Common myeloid progenitor, CD34-positive (primary cell): ENCODE data around the gene UPF2.

Source experiments
- CTCF ChIA-PET: fragments of 350-600 bp; sonication (Branson Sonifier 250); formaldehyde crosslinking; loops from one replicate; lab custom pipeline; 2021; ENCODE audit warnings: antibody characterized with exemption; lab: Charles Lee
- POLR2A ChIA-PET: fragments of 350-600 bp; sonication (Branson Sonifier 250); formaldehyde crosslinking; loops from one replicate; lab custom pipeline; 2021; ENCODE audit warnings: antibody characterized with exemption; lab: Charles Lee
- DNase-seq, 3 donors: peaks; one replicate each; pipeline versions ENCODE4 v3.0.0 to v3.0.0-alpha.2; 2013
- H3K27ac ChIP-seq, 2 experiments: 1 replicate in 1 of 2; 2 replicates in 1 of 2; pipeline ENCODE4 v1.7.0; 2013; ENCODE audit warnings: inconsistent platforms in 2 of 2, low read length in 2 of 2, mild to moderate bottlenecking in 2 of 2, low read depth in 1 of 2, moderate library complexity in 1 of 2; ENCODE audit not compliant: severe bottlenecking in 2 of 2, insufficient read depth in 1 of 2, poor library complexity in 1 of 2
- H3K27me3 ChIP-seq, 5 experiments: replicated peaks in 2 of 5; 1 replicate in 3 of 5; 2 replicates in 2 of 5; pipeline versions ENCODE4 v1.6.1 to v1.7.0; 2013; ENCODE audit warnings: low read length in 4 of 5, mild to moderate bottlenecking in 2 of 5, moderate library complexity in 2 of 5, inconsistent platforms in 1 of 5; ENCODE audit not compliant: insufficient read depth in 5 of 5, control insufficient read depth in 4 of 5
- H3K36me3 ChIP-seq, 4 experiments: 1 replicate in 2 of 4; 2 replicates in 2 of 4; pipeline versions ENCODE4 v1.6.1 to v1.7.0; 2013; ENCODE audit warnings: low read length in 3 of 4, control low read depth in 1 of 4, mild to moderate bottlenecking in 1 of 4; ENCODE audit not compliant: control insufficient read depth in 4 of 4, insufficient read depth in 4 of 4
- H3K4me1 ChIP-seq, 4 experiments: 1 replicate in 3 of 4; 2 replicates in 1 of 4; pipeline versions ENCODE4 v1.6.1 to v1.7.1; 2013; ENCODE audit warnings: low read length in 3 of 4, mild to moderate bottlenecking in 3 of 4, control low read depth in 1 of 4, inconsistent platforms in 1 of 4, moderate library complexity in 1 of 4; ENCODE audit not compliant: control insufficient read depth in 4 of 4, insufficient read depth in 4 of 4; ENCODE audit errors: control extremely low read depth in 1 of 4
- H3K4me3 ChIP-seq, 7 experiments: 1 replicate in 4 of 7; 2 replicates in 3 of 7; pipeline versions ENCODE4 v1.5.1 to v1.7.0; 2013; ENCODE audit warnings: mild to moderate bottlenecking in 7 of 7, low read length in 6 of 7, moderate library complexity in 6 of 7, inconsistent platforms in 2 of 7, low read depth in 2 of 7, control low read depth in 1 of 7; ENCODE audit not compliant: insufficient read depth in 4 of 7, control insufficient read depth in 1 of 7; ENCODE audit errors: extremely low read depth in 1 of 7
- H3K9me3 ChIP-seq, 5 experiments: 1 replicate in 4 of 5; 2 replicates in 1 of 5; pipeline versions ENCODE4 v1.6.1 to v1.7.1; 2013; ENCODE audit warnings: low read length in 4 of 5, mild to moderate bottlenecking in 2 of 5, inconsistent platforms in 1 of 5, low read depth in 1 of 5, moderate library complexity in 1 of 5; ENCODE audit not compliant: control insufficient read depth in 4 of 5, insufficient read depth in 2 of 5; ENCODE audit errors: control extremely low read depth in 1 of 5
- WGBS: methylation state at CpG from one replicate; pipeline ENCODE4 v1.1.5; 2013; ENCODE audit not compliant: insufficient coverage; 5-methylcytosine and 5-hydroxymethylcytosine counted together

UPF2 gene

GRCh38 chr10:11884706-11885423, 157.7 kb downstream of the UPF2 start:
- POLR2A ChIA-PET = no interaction called here
- no peaks in the 10 kb centered on the region for H3K27me3 ChIP-seq
- no peak overlapping the region for H3K4me3 ChIP-seq
- no peak for DNase-seq
- peaks cover 0 to 16% (median 8%) of the 10 kb centered on the region in 4 experiments for H3K4me1 ChIP-seq
- CTCF ChIA-PET = interaction anchor here (0.7 to 1.7 kb wide), 4 partner anchors 9 to 44 kb away, joined by 3 to 5 read pairs (median 4); no protein-coding TSS in a partner anchor
- 97% methylated on average over 4 of the region's 7 CpGs for WGBS
- no peaks in the 10 kb centered on the region for H3K36me3 ChIP-seq
- no peaks in the 10 kb centered on the region for H3K9me3 ChIP-seq
- no peak overlapping the region for H3K27ac ChIP-seq

- Histone ChIP-seq H3K4me1 (peaks cover 0 to 16% (median 8%) of the 10 kb centered on the region in 4 experiments), H3K4me3 (no peak overlapping the region), H3K27me3 (no peaks in the 10 kb centered on the region), H3K27ac (no peak overlapping the region), H3K36me3 (no peaks in the 10 kb centered on the region), H3K9me3 (no peaks in the 10 kb centered on the region)
- CTCF ChIA-PET = interaction anchor here (0.6 to 1.0 kb wide), 4 partner anchors 47 to 187 kb away, joined by 3 to 4 read pairs (median 3); no protein-coding TSS in a partner anchor
- WGBS = 45% methylated on average over 9 of the region's 14 CpGs
- POLR2A ChIA-PET = interaction anchor here (0.9 kb wide), 1 partner anchor 39 kb away, joined by 3 read pairs; no protein-coding TSS in a partner anchor
- DNase-seq = peak in 2 of 3 donors; percentile 52 to 68
Observed at GRCh38 chr10:11882646-11883375, 159.8 kb downstream of the UPF2 start.

GRCh38 chr10:11881477-11882417, 160.9 kb downstream of the UPF2 start:
- no peaks in the 10 kb centered on the region for H3K9me3 ChIP-seq
- H3K36me3 ChIP-seq = no peaks in the 10 kb centered on the region
- H3K27ac ChIP-seq = no peak overlapping the region
- WGBS = 95% methylated on average over 18 of the region's 21 CpGs
- ChIA-PET POLR2A (interaction anchor here (0.9 kb wide), 1 partner anchor 40 kb away, joined by 3 read pairs; no protein-coding TSS in a partner anchor), CTCF (interaction anchor here (0.7 to 1.7 kb wide), 2 partner anchors 10 to 48 kb away, joined by 3 read pairs; no protein-coding TSS in a partner anchor)
- no peak for DNase-seq
- H3K4me1 ChIP-seq = peaks cover 0 to 19% (median 8%) of the 10 kb centered on the region in 4 experiments
- no peaks in the 10 kb centered on the region for H3K27me3 ChIP-seq
- H3K4me3 ChIP-seq = no peak overlapping the region

GRCh38 chr10:11881030-11881476, 161.6 kb downstream of the UPF2 start:
- 96% methylated on average over 9 of the region's 11 CpGs for WGBS
- H3K27ac ChIP-seq = no peak overlapping the region
- H3K4me1 ChIP-seq = peaks cover 0 to 24% (median 9%) of the 10 kb centered on the region in 4 experiments
- no peaks in the 10 kb centered on the region for H3K27me3 ChIP-seq
- DNase-seq = no peak
- ChIA-PET CTCF (interaction anchor here (1.7 kb wide), 1 partner anchor 9 kb away, joined by 3 read pairs; no protein-coding TSS in a partner anchor), POLR2A (no interaction called here)
- H3K9me3 ChIP-seq = no peaks in the 10 kb centered on the region
- H3K36me3 ChIP-seq = no peaks in the 10 kb centered on the region
- H3K4me3 ChIP-seq = no peak overlapping the region

- H3K9me3 ChIP-seq = no peaks in the 10 kb centered on the region
- no peaks in the 10 kb centered on the region for H3K27me3 ChIP-seq
- H3K27ac ChIP-seq = no peak overlapping the region
- no peak for DNase-seq
- 97% methylated on average over 32 of the region's 32 CpGs for WGBS
- CTCF ChIA-PET = interaction anchor here (1.7 kb wide), 1 partner anchor 8 kb away, joined by 3 read pairs; no protein-coding TSS in a partner anchor
- peaks cover 0 to 31% (median 13%) of the 10 kb centered on the region in 4 experiments for H3K4me1 ChIP-seq
- H3K4me3 ChIP-seq = no peak overlapping the region
- POLR2A ChIA-PET = no interaction called here
- H3K36me3 ChIP-seq = no peaks in the 10 kb centered on the region
Observed at GRCh38 chr10:11880151-11881029, 162.2 kb downstream of the UPF2 start.
